Endothelial cell of umbilical vein (primary cell): ENCODE results near the gene SHC1. TPM values are rescaled to one million over a fixed set of nuclear protein-coding genes. Genes with fewer than 3 reads are reported as not detected.
A peak's percentile ranks its signal among the peaks of the same experiment; 100 is the strongest.

Experiments
- BruUV-seq: library from RNA; stranded (reverse); fragments of 400-500 nt; replicated peaks from 2 replicates; lab custom pipeline; 2021; lab: Mats Ljungman, UMichigan
- CTCF ChIA-PET: fragments of 300-600, 350-600 bp; sonication (Branson Sonifier 250); formaldehyde crosslinking; loops from one replicate; lab custom pipeline; 2021; ENCODE audit warnings: antibody characterized with exemption, inconsistent platforms; lab: Charles Lee
- POLR2A ChIA-PET: fragments of 300-600, 350-600 bp; sonication (Branson Sonifier 250); formaldehyde crosslinking; loops from one replicate; lab custom pipeline; 2021; ENCODE audit warnings: antibody characterized with exemption, inconsistent platforms; lab: Charles Lee
- DNase-seq: peaks from one replicate; pipeline ENCODE4 v3.0.0-alpha.2; 2011; ENCODE audit warnings: low read depth, low spot score
- FAIRE-seq: peaks from 2 replicates; lab custom pipeline; 2011; peaks lifted over from hg19 to GRCh38; lab: Jason Lieb, UNC
- H2AFZ ChIP-seq: 2 replicates; pipeline ENCODE4 v1.6.0; 2012; ENCODE audit warnings: low read depth, low read length, control low read depth, inconsistent platforms
- H3K27ac ChIP-seq: 2 replicates; pipeline ENCODE4 v1.5.1; 2011; ENCODE audit warnings: low read depth, mild to moderate bottlenecking, control low read depth, low read length, moderate library complexity; ENCODE audit not compliant: insufficient read depth
- H3K27me3 ChIP-seq, 2 experiments: 2 replicates each; pipeline versions ENCODE4 v1.6.0 to v1.6.1; 2011; ENCODE audit warnings: low read length in 2 of 2, mixed read lengths in 1 of 2; ENCODE audit not compliant: control insufficient read depth in 2 of 2, insufficient read depth in 2 of 2
- H3K36me3 ChIP-seq, 2 experiments: 2 replicates in 1 of 2; 3 replicates in 1 of 2; pipeline ENCODE4 v1.5.1; 2011; ENCODE audit warnings: low read length in 2 of 2, mild to moderate bottlenecking in 1 of 2, moderate library complexity in 1 of 2; ENCODE audit not compliant: control insufficient read depth in 2 of 2, insufficient read depth in 2 of 2; ENCODE audit errors: extremely low read depth in 1 of 2
- H3K4me1 ChIP-seq: 3 replicates; pipeline ENCODE4 v1.5.1; 2011; ENCODE audit warnings: mild to moderate bottlenecking, low read length; ENCODE audit not compliant: control insufficient read depth, insufficient read depth; ENCODE audit errors: extremely low read depth
- H3K4me2 ChIP-seq: 2 replicates; pipeline ENCODE4 v1.6.1; 2011; ENCODE audit warnings: low read length, control low read depth, mixed read lengths; ENCODE audit not compliant: insufficient read depth
- H3K4me3 ChIP-seq, 3 experiments: fragments of 200-600 bp in 1 of 3; sonication (generic), shearing (Covaris generic) in 1 of 3; replicated peaks in 1 of 3; 2 replicates each; pipeline ENCODE4 v1.5.1; 2011 to 2016; ENCODE audit warnings: control low read depth in 3 of 3, low read length in 3 of 3, mild to moderate bottlenecking in 2 of 3, inconsistent platforms in 1 of 3, low read depth in 1 of 3, moderate library complexity in 1 of 3; ENCODE audit not compliant: insufficient read depth in 1 of 3
- H3K79me2 ChIP-seq: 2 replicates; pipeline ENCODE4 v1.6.0; 2012; ENCODE audit warnings: low read length, inconsistent platforms; ENCODE audit not compliant: control insufficient read depth, insufficient read depth
- H3K9ac ChIP-seq: replicated peaks from 2 replicates; pipeline ENCODE3; 2011; ENCODE audit warnings: low read length, control low read depth; ENCODE audit not compliant: insufficient read depth; ENCODE audit errors: extremely low read depth
- H3K9me1 ChIP-seq: replicated peaks from 3 replicates; pipeline ENCODE4 v1.6.0; 2011; ENCODE audit warnings: mild to moderate bottlenecking, low read length; ENCODE audit not compliant: control insufficient read depth, insufficient read depth; ENCODE audit errors: extremely low read depth
- H3K9me3 ChIP-seq: replicated peaks from 2 replicates; pipeline ENCODE4 v1.5.1; 2012; ENCODE audit warnings: low read length, inconsistent platforms; ENCODE audit not compliant: control insufficient read depth, insufficient read depth
- H4K20me1 ChIP-seq: replicated peaks from 2 replicates; pipeline ENCODE3; 2011; ENCODE audit warnings: mild to moderate bottlenecking, low read length; ENCODE audit not compliant: control insufficient read depth, insufficient read depth; ENCODE audit errors: extremely low read depth
- EZH2 ChIP-seq: IDR thresholded peaks from 2 replicates; pipeline ENCODE4 v1.6.1; 2012; ENCODE audit warnings: borderline replicate concordance, low read depth, mild to moderate bottlenecking, moderate library complexity, low read length, inconsistent platforms; ENCODE audit not compliant: severe bottlenecking
- FOS ChIP-seq: IDR thresholded peaks from 2 replicates; pipeline ENCODE4 v1.6.1; 2011; ENCODE audit warnings: mild to moderate bottlenecking, low read length, moderate library complexity, borderline replicate concordance; ENCODE audit not compliant: insufficient read depth
- GATA2 ChIP-seq: IDR thresholded peaks from 2 replicates; pipeline ENCODE4 v1.7.0; 2011; ENCODE audit warnings: low read depth, mild to moderate bottlenecking, moderate library complexity, mixed read lengths, low read length; ENCODE audit not compliant: insufficient read length, insufficient read depth
- JUN ChIP-seq: IDR thresholded peaks from 2 replicates; pipeline ENCODE4 v1.6.1; 2011; ENCODE audit warnings: borderline replicate concordance, low read depth; ENCODE audit not compliant: insufficient read length, insufficient read depth
- MYC ChIP-seq: IDR thresholded peaks from one replicate; pipeline ENCODE4 v1.6.1; 2011; ENCODE audit warnings: mild to moderate bottlenecking, low read depth, low read length
- POLR2A ChIP-seq: IDR thresholded peaks from 2 replicates; pipeline ENCODE4 v1.6.1; 2012; ENCODE audit warnings: low read depth, mild to moderate bottlenecking, control low read depth, low read length
- POLR2AphosphoS5 ChIP-seq: IDR thresholded peaks from 2 replicates; pipeline ENCODE4 v1.6.1; 2012; ENCODE audit warnings: low read depth, mild to moderate bottlenecking, control low read depth, low read length, moderate library complexity; ENCODE audit not compliant: insufficient read depth
- dilution Hi-C: fragments of 300-500 bp; cut with MboI; formaldehyde crosslinking; loops from one replicate; pipeline ENCODE4 v1.15.0; 2019; ENCODE audit warnings: low sequenced_read_pairs; ENCODE audit not compliant: extremely low pct_ligation_motif_present
- intact Hi-C: fragments of 100-400 bp; cut with micrococcal nuclease; formaldehyde crosslinking; loops from one replicate; pipeline ENCODE4 v1.10.0; 2022
- polyA plus RNA-seq, 4 experiments: library from polyadenylated mRNA; depleted of rRNA in 3 of 4; stranded (reverse) in 3 of 4; unstranded in 1 of 4; fragments of >200 nt; gene quantifications; 2 replicates each; pipeline versions ENCODE4 v1.2.1 to v1.2.3, GENCODE V29; 2011 to 2012; ENCODE audit warnings: missing spikeins in 1 of 4
- total RNA-seq: library from RNA; stranded (reverse); gene quantifications from 2 replicates; pipeline ENCODE4 v1.2.3, GENCODE V29; 2021
- TF ChIP-seq, protein P1 (sequence below): IDR thresholded peaks from 2 replicates; pipeline ENCODE4 v1.6.1; 2011; ENCODE audit not compliant: insufficient read depth, insufficient read length
- TF ChIP-seq, protein P2 (sequence below), 2 donors: IDR thresholded peaks; 1 replicate in 1 of 2; 2 replicates in 1 of 2; pipeline ENCODE4 v1.5.1; 2011; ENCODE audit warnings: low read length in 2 of 2, mild to moderate bottlenecking in 2 of 2, moderate library complexity in 2 of 2, control low read depth in 1 of 2, inconsistent platforms in 1 of 2, low read depth in 1 of 2; ENCODE audit not compliant: insufficient read depth in 1 of 2; ENCODE audit errors: extremely low read depth in 1 of 2

SHC1 gene
- total and polyA plus RNA-seq, 2 donors (not counting 3 experiments of a cell fraction or from before 2014, with no cell fraction given) = 316 to 324 TPM

- peak within 1 kb of the TSS; percentile 82 for H3K27ac ChIP-seq
- no peaks in the 10 kb centered on the region for H3K9me1 ChIP-seq
- H3K79me2 ChIP-seq = peaks cover 26% of the 10 kb centered on the region
- H2AFZ ChIP-seq = peak within 1 kb of the TSS; percentile 76
- peak within 1 kb of the TSS; percentile 71 to 78 (median 74) for H3K4me3 ChIP-seq
- H3K9me3 ChIP-seq = no peaks in the 10 kb centered on the region
- dilution Hi-C loops (no loop called here), intact Hi-C loops (loop anchor here (1.0 to 2.0 kb wide), 6 partner anchors 9 to 89 kb away; partner anchors contain the start of genes ADAM15, CKS1B, FLAD1 and SHC1)
- no peaks in the 10 kb centered on the region for H4K20me1 ChIP-seq
- no TSS peak for BruUV-seq
- POLR2A ChIA-PET = interaction anchor here (0.6 to 2.6 kb wide), 4 partner anchors 9 to 163 kb away, joined by 3 to 24 read pairs (median 6); partner anchors contain the start of gene SHC1
- H3K27me3 ChIP-seq = no peaks in the 10 kb centered on the region
- peak within 1 kb of the TSS; percentile 83 for H3K9ac ChIP-seq
- TF ChIP-seq MYC (no peak), FOS (no peak), JUN (no peak), GATA2 (no peak), POLR2A (peak; percentile 84), EZH2 (no peak), POLR2AphosphoS5 (peak; percentile 99)
- TF ChIP-seq, protein P1, sequence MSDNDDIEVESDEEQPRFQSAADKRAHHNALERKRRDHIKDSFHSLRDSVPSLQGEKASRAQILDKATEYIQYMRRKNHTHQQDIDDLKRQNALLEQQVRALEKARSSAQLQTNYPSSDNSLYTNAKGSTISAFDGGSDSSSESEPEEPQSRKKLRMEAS = no peak
- TF ChIP-seq, protein P2, sequence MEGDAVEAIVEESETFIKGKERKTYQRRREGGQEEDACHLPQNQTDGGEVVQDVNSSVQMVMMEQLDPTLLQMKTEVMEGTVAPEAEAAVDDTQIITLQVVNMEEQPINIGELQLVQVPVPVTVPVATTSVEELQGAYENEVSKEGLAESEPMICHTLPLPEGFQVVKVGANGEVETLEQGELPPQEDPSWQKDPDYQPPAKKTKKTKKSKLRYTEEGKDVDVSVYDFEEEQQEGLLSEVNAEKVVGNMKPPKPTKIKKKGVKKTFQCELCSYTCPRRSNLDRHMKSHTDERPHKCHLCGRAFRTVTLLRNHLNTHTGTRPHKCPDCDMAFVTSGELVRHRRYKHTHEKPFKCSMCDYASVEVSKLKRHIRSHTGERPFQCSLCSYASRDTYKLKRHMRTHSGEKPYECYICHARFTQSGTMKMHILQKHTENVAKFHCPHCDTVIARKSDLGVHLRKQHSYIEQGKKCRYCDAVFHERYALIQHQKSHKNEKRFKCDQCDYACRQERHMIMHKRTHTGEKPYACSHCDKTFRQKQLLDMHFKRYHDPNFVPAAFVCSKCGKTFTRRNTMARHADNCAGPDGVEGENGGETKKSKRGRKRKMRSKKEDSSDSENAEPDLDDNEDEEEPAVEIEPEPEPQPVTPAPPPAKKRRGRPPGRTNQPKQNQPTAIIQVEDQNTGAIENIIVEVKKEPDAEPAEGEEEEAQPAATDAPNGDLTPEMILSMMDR (IDR thresholded peaks at IDR 0.05; ENCODE audit: extremely low read depth in 1 of 2, insufficient read depth in 1 of 2, low read depth in 1 of 2, low read length in 2 of 2) = peak; percentile 35 to 65
- peaks cover 27% of the 10 kb centered on the region for H3K4me1 ChIP-seq
- H3K36me3 ChIP-seq = peaks cover 17 to 40% of the 10 kb centered on the region in 2 experiments
- FAIRE-seq (peak; percentile 87), DNase-seq (peak; percentile 81)
- H3K4me2 ChIP-seq = peak within 1 kb of the TSS; percentile 86
- CTCF ChIA-PET = interaction anchor here (0.6 to 4.0 kb wide), 21 partner anchors 9 to 124 kb away, joined by 3 to 48 read pairs (median 4); partner anchors contain the start of genes ADAM15, FLAD1, LENEP and PMVK
Observed at GRCh38 chr1:154961207-154962155, 9.1 kb downstream of the SHC1 start, which contains the start of gene PYGO2. Gene PYGO2 (minus strand): TSS chr1:154961782. CDS start chr1:154961576, 206 bp downstream.
